Activated T-cell treated with anti-CD3 and anti-CD28 coated beads for 48 hours (primary cell): ENCODE measurements around the gene ZRANB3.

ENCODE experiments used
- DNase-seq: peaks from one replicate; pipeline ENCODE4 v3.0.0-alpha.2; 2020; ENCODE audit warnings: low read depth

Gene ZRANB3

DNA sequence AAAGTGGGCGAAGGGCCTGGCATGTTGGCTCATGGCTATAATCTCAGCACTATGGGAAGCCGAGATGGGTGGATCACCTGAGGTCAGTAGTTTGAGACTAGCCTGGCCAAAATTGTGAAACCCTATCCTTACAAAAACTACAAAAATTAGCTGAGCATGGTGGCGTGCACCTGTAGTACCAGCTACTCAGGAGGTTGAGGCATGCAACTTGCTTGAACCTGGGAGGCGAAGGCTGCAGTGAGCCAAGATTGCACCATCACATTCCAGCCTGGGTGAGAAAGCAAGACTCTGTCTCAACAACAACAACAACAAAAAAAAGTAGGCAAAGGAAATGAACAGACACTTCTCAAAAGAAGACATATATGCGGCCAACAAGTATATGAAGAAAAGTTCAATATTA is 282.4 kb downstream of the ZRANB3 start:
- DNase-seq = no peak

DNA sequence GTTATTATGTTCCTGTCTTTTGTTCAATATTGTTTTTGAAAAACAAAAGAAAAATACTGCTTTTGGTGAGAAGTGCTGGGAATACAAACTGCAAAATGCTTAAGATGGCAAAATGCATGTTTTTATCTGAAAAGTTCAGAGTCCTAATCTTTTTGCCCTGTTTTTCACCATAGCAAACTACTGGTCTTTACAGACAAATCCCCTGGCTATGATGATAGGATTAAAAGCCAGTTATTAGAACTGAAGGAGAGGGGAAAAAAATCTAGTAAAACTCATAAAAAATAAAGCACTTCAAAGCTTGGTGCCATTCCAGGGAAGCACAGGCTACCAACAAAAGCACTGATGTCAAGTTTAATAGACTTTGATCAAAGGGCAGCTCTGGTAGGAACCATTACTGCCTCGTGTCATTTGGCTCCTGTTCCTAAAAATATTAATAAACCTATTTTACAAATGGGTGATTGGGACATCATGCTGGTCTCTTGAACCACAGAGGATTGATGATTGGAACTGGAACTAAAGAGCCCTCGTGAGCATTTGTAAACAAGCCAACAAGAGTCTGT is 284.2 kb downstream of the ZRANB3 start:
- DNase-seq = no peak

DNA sequence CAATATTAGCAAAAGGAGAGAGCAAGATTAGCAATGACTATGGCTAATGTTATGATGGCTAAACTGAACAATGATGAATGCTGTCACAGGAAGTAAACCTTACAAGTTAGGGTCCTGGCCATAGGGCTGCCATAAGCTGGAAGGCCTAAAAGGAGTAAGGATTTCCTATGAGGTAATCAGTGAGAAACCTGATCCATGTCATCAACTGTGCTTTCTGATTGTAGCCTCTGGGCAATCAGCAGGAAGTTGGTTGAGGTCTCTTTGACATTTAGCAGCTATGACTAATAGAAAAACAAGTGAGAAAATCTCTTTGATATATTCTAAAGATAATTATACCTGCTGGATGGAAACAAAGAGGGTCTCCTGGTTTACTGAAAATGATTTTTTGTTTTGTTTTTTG is 285.9 kb downstream of the ZRANB3 start:
- no peak for DNase-seq

DNA sequence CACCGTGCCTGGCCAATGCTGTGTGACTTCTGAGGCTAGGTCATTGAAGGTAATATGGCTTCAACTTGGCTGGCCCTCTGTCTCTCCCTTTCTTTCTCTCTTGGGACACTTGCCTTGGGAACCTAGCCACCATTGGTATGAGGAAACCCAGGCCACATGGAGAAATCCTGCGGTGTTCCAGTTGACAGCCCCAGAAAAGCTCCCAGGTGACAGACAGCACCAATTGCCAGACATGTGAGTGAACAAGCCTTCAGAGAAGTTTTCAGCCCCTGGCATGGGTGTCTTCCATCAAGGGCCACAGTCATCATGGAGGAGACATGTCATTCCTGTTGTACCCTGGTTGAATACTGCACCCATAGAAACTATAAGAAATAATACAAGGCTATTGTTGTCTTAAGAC is 292.4 kb downstream of the ZRANB3 start:
- DNase-seq = no peak

DNA sequence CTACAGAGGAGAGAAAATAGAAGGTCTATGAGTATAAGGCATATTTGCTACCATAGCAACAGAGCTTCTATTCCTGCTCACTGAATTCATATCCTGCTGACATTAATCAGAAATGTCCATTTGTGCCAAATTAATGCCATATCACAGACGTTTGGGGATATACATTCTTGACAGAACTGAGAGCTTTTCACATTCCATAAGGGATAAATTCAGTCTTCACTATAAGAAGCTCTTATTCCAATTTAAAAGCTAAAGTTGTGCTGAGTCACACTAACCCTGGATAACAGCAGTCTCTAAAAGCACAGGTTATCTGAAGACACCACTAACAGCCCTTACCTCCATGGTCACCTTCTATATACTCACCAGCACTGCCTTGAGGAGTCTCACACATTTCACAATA is 300.9 kb downstream of the ZRANB3 start:
- no peak for DNase-seq

DNA sequence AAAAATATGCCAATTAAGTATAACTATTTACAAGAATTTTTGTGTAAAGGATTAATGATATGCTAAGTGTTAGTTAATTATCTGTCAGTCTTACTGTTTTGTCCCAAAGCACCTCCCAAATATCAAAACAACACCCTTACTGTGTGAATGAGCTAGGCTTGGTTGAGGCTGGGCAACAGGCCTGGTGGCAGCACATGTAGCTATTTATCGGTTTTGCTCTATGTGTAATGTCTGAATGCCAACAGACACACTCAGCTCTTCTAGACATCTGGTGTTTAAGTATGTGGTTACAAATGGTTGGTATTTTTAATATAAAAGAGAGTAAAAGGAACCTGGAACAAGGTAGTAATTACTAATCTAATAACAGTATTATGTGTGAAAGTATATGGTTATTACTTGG is 303.6 kb downstream of the ZRANB3 start:
- DNase-seq = no peak

DNA sequence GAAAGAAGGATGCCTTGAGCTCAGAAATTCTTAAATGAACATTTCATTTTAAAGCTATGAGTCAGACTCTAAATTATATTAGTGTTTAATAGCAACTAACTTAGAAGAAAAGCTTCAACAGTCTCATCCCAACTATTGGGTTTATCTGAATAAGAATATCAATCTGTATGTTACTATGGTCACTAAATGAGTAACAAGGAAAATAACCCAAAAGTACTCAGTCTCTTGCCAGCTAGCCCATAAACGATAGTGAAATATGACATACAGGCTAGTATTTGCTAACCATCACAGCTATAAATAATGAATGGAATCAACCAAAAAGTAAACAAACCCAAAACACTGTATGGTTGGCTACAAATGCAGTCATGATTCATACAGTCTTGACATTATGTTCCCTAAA is 304.1 kb downstream of the ZRANB3 start:
- DNase-seq = no peak

DNA sequence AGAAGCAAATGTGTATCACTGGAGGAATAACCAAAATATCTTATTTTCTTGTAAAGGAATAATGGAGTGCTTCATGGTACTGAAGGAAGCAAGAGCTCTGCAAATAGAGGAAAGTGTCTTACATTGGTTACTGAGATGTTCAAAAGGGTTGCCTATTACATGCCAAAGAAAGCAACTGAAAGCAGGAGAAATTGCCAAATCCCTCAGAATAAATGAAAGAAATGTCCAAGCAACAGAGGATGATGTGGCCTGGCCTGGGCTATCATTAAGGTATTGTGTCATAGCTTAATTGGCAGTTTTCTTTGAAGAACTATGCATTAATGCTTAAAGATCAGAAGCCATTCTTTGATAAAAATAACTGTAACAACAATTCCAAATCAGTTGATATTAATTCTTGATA is 305.2 kb downstream of the ZRANB3 start:
- no peak for DNase-seq

DNA sequence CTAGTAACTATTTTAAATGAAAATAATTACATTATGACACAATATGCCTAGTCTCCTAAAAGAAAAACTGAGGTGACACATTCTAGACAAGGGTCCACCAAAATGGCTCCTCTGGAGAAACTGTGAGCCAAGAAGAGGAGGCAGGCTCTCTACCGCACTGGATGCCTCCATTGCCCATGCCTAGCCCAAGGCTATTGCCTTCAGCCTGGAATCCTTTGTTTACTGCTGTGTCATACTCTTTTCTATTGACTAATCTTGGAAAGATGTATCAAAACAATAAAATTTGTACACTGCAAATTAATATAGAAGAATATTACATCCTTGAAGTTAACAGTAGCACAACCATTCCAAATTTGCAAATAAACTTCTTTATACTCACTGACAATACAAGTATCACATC is 311.8 kb downstream of the ZRANB3 start:
- DNase-seq = no peak

DNA sequence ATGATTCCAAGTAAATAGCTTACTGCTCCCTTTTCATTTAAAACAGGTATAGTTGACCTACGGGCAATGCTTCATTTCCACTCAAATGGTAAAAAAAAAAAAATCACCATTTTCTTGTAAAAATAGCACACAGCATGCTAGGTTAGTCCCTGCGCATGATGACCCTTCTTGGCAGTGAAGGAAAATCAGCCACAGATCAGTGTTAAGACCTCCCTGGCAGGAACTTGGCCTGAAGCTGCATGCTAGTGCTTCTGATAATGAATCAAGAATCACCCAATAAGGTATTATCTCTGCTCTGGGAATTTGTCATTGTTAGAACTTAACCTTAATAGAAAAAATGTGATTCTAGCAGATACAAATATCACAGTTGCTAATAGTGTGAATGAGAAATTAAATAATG is 312.6 kb downstream of the ZRANB3 start:
- no peak for DNase-seq

DNA sequence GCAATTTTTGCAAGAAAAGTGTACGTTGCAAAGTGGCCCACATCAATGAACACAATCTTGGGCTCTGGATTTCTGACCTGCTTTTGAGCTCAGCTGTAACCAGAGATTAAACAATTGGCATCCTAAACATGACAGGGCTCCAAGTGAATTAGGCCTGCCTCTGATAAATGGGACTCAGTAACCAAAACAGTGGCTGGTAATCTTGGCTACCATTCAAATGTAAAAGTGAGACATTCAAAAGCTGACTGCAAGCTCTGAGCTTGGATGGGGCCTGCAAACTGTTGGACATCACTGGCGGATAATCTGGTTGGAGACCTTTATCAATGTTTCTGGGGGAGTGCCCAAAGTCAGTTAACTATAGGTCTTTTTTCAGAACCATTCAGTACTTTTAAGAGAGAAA is 318.3 kb downstream of the ZRANB3 start:
- no peak for DNase-seq

DNA sequence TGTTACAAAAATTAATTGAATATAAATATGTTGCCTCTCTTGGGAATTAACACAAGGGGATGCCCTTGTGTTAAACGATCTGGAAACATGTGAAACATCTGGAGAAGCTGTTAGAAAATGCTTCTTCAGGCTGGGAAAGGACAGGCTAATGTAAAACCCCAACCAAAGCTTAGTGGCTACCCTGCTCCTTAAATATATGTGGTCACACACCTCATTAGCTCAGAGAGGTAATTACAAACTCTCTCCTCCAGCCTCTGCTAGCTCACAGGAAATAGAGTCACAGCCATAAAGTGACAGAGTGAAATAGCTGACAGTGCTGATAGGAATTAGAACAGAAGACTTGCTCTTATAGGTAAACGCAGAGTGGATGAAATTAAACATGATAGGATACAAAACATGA is 323.0 kb downstream of the ZRANB3 start:
- DNase-seq = no peak

DNA sequence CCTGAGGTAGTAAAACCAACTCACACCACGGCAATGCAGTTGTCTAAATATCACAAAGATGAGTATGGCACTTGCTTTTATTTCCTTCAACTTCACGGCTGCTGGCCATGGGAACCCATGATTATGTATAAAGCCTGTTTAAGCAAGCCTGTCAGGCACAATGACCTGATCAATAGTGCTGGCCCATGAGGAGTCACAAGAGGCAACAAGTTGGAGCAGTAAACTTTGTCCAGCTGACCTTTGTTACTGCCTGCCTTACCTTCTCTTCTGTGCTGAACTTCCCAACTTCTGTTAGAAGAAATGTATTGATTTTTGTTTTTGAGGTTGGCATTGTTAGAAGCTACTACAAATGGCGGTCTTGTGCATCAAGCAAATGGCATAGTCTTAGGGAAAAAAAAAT is 327.1 kb downstream of the ZRANB3 start:
- no peak for DNase-seq

DNA sequence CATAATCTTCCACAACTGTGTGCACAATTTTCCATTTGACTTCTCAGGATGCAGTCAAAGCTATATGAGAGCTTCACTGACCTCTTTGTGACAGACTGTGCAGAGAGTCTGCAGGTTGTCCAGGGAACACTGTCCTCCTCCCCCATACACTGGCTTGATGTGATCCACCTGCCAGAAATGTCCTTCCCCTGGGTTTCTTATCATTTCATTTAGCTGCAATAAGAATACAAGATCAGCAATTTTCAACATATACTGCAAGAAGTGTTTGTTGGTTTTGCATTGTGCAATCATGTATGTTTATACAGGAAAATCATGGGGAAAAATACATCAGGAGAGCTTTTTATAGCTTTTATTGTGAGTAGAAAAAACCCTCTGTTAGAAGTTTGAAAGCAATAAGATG is 328.3 kb downstream of the ZRANB3 start:
- DNase-seq = no peak

DNA sequence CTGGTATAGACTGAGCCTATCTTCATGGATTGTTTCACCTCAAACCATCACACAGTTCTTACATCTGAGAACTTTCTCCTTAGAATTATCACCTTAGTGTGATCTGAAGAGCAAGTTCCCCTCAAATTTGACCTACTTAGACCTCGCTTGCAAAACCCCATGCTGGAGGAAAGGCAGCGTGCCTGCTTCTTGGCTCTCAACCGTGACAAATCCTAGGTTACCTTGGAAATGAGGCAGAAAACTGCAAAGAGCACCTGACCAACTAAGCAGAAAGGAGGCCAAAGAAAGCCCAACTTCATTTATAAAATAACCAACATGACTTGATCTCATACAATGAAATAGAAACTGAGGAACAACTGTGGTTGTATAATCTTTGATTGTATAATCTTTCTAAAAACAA is 332.5 kb downstream of the ZRANB3 start:
- no peak for DNase-seq

DNA sequence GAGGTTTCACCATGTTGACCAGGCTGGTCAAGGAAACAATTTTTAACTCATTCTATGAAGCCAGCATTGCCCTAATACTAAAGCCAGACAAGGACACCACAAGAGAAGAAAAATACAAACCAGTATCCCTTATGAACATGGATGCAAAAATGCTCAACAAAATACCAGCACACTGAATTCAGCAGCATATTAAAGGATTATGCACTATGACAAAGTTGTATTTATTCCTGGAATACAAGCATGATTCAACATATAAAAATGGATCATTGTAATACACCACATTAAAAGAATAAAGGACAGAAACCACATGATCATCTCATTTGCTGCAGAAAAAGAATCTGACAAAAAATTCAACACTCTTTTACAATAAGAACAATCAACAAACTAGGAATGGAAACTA is 340.2 kb downstream of the ZRANB3 start:
- DNase-seq = no peak

DNA sequence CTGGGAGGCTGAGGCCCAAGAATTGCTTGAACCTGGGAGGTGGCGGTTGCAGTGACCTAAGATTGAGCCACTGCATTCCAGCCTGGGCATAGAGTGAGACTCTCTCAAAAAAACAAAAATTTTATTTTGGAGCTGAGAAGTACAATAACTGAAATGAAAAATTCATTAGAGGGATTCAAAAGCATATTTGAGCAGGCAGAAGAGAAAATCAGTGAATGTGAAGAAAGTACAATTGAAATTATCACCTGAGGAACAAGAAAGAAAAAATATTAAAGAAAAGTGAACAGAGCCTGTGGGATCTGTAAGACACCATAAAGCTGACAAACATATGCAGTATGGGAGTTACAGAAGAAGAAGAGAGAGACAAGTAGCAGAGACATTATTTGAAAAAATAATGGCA is 341.9 kb downstream of the ZRANB3 start:
- DNase-seq = no peak

DNA sequence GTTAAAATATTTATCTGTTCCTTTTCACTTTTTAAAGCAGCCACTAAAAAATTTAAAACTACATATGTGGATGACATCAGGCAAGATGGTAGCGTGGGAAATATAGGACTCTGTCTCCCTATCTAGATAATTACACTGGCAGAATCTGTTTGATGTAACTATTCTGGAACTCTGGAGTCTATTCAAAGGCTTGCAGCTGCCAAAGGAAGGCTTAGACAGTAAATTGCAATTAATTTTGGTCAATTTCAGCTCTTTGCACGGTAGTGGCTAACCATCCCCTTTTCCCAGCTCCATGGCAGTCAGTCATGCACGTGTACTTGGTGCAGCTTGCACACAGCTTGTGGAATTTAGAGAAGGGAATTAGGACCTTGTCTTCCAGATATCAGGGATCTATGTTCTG is 343.7 kb downstream of the ZRANB3 start:
- DNase-seq = no peak

DNA sequence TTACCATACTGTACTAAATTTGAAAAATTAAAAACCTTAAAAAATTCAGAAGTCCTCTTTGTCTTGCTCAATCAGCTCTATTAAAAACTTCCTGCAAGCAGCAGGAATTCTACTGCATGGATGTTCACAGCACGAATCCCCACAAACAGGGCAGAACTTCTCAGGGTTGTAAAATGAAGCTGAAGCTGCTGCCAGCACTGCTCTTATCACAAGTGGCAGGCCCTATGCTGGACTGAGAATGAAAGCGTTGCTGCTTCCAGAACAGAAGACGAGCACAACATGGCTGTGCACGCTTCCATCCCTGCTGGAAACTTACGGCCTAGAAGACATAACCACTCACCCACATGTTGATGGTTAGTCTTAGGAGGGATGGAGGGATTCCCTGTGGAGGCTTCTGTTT is 345.0 kb downstream of the ZRANB3 start:
- DNase-seq = no peak

DNA sequence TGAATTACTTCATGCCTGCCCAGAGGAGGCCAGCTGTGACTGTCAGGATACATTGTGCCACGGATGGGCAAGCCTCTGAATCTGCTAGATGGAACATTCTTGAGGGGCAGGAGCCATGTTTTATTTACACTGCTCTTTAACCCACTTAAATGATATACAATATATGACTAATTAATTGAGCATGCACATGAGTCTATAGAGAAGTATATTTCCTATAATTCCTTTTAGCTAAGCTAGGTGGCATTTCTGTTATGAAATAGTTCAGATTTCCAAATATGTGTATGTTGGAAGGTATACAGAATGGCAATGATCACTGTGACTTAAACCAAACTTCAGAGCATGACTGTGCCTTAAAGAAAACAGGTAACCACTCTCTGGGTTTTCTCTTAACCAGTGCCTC is 347.2 kb downstream of the ZRANB3 start:
- DNase-seq = no peak

DNA sequence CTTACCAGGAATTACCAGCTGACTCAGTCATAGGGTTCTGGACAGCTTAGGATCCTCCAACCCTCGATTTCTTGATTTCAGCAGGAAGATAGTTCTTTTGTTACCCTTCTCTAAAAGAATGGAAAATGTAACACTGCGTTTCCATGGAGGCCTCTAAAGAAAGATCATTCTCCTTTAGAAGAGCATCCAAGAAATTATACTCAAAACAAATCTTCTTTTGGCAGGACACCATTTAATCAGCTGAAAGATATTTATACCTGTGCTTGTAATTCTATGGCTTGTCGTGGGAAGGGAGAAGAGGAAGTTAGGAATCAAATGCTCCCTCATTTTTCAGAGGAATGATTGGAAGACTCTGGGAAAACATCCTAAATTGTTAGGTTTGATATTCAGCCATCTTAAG is 348.4 kb downstream of the ZRANB3 start:
- no peak for DNase-seq

DNA sequence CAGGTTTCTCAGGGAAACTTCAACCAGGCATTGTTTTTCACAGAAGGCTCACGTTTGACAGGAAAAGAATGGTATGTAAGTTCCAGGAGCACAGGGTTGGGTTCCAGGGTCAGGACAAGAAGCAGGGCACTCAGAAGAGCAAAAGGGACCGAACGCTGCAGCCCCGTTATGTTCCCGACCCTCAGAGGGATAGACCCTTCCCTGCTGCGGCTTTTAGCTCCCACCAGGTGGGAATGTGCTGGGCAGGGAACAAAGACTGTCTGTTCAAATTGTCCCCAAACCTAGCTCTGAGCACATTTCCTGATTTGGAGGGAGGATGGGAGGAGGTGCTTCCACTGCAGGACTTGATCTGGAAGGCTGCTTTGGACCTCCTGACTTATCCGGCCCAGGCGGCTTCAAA is 348.8 kb downstream of the ZRANB3 start:
- no peak for DNase-seq

DNA sequence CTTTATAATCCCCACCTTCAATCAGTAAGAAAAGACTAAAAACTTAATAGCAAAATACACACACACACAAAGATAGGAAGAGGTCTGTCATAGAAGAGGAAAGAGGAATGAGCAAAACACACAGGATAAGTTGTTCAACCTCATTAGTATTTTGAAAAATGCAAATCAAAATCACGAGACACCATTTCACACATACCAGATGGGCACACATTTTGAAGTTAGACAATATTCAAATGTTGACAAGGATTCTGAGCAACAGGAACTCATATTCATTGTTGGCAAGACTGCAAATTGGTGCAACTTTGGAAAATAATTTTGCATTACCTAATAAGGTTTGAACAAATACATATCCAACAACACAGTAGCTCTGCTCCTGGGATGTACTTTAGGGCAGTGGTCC is 351.3 kb downstream of the ZRANB3 start:
- no peak for DNase-seq

DNA sequence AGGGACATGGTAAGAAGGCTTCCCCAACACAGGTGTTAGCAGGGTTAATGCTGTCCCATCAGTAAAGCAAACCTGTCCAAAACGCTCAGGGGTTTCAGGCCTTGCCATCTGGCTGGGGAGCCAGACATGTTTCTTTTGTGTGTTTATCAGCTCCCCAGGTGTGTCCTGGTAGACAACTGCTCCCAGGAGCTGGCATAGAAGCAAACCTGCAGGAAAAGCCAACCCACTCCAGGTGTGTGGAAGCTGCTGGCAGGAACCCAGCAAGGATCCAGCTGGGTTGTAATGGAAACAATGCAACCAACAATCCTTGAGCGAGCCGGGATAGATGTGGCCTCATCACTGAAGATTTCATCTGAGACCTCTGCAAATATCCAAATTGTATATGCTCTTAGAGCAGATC is 355.8 kb downstream of the ZRANB3 start:
- DNase-seq = no peak

DNA sequence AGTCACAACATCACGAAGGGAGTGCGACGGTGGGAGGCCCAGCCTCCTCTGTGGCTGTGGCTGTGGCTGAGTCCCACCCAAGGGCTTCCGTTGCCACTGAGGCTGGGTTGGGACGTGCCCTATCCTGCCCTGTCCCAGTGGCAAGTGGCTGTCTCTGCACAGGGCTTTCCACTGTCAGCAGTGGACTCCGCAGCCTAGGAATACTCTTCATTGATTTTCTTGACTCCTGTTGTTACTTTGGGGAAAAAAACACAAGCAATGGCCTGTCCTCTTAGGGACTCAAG is 356.3 kb downstream of the ZRANB3 start:
- DNase-seq = no peak
